GM15510 (cell line): ENCODE data around the gene OR10X1.

ENCODE experiments used
- POLR2A ChIP-seq: IDR thresholded peaks from 3 replicates; pipeline ENCODE4 v1.6.1; 2011; ENCODE audit warnings: borderline replicate concordance; ENCODE audit not compliant: insufficient read length; ENCODE audit errors: extremely low read depth

The OR10X1 gene, protein sequence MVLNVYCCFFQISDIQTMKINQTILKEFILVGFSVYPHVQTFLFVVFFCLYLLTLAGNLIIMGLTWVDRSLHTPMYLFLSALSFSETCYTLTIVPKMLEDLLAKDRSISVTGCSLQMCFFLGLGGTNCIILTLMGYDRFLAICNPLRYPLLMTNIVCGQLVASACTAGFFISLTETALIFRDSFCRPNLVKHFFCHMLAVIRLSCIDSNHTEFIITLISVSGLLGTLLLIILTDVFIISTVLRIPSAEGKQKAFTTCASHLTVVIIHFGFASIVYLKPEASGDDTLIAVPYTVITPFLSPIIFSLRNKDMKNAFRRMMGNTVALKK

DNA sequence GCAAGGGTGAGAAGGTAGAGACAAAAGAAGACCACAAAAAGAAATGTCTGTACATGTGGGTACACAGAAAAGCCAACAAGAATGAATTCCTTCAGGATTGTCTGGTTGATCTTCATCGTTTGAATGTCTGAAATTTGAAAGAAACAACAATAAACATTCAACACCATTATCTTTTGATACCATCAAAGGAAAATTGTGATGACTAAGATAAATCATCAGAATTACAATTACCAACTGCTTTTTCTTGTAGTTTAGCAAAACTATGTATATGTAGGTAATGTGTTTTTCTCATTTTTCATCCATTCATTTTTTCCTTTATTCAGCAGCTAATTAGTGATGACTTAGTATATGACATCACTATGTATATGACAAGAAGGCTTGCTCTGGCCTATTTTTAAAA lies at the start of gene OR10X1:
TSS of gene OR10X1 (minus strand) at position 167 of the 400 bp plus-strand sequence. CDS start at position 167, 0 bp downstream.
- no peak for TF ChIP-seq POLR2A

DNA sequence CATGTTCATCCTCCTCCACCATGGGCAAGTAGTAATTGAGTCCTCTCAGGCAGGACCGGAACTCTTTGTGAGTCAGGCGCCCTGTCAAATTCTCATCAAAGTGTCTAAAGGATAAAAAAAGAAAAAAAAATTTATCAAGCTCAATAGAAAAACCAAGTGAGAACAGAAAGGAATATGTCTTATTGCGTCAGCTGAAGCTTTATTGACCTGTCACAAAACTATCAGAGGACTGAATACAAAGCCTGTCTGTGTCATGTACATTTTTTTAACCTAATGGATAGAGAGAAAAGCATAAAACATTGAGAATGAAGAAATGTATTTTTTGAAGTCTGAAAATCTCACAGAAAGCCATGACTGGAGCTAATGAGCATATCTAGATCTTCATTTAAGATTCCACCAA lies 34.1 kb upstream of the OR10X1 start:
- TF ChIP-seq POLR2A = no peak

DNA sequence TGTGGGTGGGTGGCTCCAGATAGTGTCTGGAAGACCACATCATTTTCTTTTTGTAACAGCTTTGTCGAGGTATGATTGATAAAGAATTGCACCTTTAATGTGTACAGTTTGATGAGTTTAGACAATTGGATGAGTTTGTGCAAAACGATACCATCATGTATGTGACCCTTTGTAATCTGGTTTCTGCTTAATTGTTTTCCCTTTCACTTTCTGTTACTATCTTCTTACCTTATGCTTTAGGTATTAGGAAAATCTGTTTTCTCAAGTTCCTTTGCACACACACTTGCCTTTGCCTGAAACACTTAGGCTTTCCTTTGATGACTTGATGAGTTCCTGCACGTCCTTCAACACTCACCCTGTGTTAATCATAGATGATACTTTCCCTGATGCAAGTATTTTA lies 32.2 kb upstream of the OR10X1 start:
- TF ChIP-seq POLR2A = no peak

DNA sequence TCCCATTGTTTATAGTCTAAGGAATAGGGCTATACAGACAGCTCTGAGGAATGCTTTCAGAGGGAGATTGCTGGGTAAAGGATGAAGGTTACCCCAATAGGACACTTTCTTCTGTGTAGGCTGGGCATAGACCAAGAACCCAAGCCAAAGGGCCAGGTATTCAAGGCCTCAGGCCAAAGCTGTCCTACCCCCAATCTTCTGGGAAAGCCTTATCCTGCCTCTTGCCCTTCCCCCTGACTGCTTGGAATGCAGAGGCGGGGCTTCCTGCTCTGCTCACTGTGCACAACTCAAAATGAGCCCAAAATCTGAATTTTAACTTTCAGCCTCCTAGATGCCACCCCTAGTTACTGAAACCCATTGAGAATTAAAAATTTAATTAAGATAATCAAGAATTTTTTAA lies 27.6 kb upstream of the OR10X1 start:
- no peak for TF ChIP-seq POLR2A

DNA sequence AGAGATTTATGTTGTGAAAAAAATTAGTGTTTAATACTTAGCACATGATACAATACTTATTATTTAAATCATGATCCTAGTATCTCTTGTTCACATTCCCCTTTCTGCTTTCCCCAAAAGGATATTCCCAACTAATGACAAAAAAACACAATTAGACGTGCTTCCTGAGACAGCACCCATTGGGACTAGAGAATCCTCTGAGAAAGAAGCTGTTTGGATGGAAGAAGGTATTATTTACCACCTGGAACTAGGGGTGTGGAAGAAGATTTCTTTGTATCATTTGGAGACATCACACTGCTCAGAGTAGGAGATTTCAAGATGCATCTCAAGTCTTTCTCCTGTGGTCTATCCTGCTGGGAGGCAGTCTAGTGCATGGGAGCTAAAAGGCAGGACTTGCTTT lies 25.3 kb upstream of the OR10X1 start, which contains the start of gene OR10Z1:
TSS of gene OR10Z1 (plus strand) at position 301 of the 400 bp plus-strand sequence. CDS start 1,171 bp downstream, outside the sequence.
- TF ChIP-seq POLR2A = no peak

DNA sequence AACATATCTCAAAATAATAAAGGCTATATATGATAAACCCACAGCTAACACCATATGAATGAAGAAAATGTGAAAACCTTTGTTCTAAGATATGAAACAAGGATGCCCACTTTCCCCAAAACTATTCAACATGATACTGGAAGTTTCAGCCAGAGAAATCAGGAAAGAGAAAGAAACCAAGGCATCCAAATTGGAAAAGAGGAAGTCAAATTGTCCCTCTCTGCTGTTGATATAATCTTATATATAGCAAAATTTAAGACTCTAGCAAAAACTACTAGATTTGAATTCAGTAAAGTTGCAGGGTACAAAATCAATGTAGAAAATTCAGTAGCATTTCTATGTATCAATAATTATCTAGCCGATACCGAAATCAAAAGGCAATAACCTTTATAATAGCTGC lies 21.0 kb upstream of the OR10X1 start:
- TF ChIP-seq POLR2A = no peak

DNA sequence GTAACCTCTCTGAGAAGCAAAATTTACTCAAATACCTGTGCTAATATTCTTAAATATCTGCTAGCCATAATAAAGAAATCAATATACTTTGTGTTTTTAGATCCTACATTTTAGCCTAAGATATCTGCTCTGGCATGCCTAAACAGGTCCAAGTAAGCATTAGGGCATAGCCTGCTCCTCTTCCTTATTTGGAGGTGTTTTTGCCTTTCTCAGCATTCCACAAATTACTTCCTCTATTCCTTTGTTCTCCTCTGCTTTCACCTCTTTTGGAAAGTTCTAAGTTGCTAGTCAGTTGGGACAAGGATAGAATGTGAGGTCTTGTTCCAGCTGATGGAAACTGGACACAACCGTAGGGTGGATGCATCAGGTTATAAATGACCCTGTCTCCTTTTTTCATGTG lies 7.2 kb upstream of the OR10X1 start:
- no peak for TF ChIP-seq POLR2A

DNA sequence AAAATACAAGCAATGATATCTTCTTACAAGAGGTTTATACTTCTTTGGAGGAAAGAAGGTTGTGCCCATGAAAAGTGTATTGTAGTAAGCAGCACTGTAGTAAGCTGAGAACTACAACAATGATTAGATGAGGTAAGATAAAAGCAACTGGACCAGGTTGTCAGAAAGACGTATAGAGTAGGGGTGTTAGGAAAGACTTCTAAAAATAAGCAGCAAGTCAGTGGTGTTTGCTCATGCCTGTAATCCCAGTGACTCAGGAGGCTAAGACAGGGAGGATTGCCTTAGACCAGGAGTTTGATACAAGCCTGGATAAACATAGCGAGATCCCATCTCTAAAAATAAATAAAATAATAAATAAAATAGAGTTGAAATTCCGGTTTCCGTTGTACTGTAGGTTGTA lies 4.3 kb upstream of the OR10X1 start:
- TF ChIP-seq POLR2A = no peak

DNA sequence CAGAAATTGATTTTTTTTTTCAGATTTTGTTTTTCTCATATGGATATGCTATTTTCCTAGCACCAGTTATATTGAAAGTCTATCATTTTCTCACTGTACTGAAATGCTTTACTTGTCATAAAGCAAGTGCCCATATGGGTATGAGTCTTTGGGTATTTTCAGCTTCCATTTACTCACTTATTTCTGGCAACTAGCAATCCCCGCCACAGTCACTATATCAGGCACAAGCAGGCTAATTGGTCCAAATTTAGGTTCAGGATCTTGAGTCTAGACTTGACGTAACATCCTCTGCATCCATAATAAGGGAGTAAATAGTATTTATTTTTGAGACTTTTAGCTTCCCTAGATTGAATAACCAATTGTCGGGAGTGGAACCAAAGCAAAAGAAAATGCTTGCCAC lies 2.1 kb downstream of the OR10X1 start:
- no peak for TF ChIP-seq POLR2A

DNA sequence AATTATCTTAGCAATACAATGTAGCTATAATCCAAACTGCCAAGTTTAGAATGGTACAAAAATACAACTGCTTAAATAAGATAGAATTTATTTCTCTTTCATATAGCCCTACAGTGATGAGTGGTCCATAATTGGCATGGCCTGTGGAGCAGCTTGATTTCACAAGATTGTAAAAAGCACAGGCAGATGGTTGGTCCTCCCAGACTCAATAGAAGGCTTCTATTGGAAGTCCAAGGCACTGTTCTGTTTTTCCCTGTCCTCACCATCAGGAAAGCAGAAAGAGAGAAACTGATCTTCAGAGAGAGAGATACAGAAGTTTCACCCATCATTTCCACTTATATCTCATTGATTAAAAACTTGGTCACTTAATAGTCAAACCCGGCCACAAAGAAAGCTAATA lies 7.5 kb downstream of the OR10X1 start:
- TF ChIP-seq POLR2A = no peak

DNA sequence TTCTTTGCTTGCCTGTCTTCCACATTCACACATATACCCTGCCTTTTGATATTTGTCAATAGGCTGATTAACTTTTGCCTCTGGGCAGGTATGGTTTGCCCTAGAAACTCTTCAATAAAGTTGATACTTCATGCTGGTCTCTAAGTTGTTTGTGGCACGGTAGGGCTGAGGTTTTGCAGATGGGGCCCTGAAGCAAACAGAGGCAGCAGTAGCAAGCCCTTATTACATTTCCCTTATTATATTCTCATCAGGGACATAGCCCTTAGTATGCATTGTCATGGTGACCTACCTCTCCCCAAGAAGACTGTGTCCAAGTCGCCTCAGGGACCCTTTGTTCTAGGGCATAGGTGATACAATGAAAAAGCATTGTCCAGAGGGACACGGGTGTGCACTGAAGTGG lies 9.2 kb downstream of the OR10X1 start, which contains the start of gene OR6P1:
TSS of gene OR6P1 (minus strand) at position 101 of the 400 bp plus-strand sequence. CDS start 6,976 bp downstream, outside the sequence.
- no peak for TF ChIP-seq POLR2A

DNA sequence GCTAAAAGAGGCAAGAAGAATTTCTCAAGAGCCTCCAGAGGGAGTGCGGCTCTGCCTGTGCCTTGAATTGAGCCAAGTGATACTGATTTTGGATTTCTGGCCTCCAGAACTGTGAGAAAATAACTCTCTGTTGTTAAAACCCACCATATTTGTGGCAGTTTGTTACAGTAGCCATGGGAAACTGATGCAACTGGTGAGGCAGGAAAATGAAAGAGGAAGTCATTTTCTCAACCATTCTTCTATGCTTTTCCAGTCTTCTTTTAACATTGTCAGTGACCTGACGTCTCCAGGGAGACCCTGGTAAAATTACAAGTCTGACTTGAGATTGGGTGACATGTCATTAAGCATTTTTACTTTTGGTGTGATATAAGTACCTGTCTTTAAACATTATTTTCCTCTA lies 15.1 kb downstream of the OR10X1 start:
- TF ChIP-seq POLR2A = no peak

DNA sequence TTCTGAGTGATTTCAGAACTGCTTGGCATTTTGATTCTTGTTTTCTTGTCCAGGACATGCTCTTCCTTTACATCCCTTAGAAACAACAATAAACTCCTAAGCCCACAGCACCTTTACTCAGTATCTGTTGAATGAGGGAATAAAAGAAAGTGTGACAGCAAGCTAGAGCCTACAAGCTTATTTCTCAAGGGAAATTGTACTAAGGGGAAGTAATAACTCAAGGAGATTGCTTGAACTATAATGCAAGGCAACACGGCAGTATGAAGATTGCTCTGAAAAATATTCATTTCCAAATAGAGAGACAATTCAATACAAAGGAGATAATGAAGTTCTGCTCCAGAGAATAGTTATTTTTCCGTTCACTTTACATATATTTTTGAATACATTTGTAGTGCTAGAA lies 15.8 kb downstream of the OR10X1 start:
- TF ChIP-seq POLR2A = no peak

DNA sequence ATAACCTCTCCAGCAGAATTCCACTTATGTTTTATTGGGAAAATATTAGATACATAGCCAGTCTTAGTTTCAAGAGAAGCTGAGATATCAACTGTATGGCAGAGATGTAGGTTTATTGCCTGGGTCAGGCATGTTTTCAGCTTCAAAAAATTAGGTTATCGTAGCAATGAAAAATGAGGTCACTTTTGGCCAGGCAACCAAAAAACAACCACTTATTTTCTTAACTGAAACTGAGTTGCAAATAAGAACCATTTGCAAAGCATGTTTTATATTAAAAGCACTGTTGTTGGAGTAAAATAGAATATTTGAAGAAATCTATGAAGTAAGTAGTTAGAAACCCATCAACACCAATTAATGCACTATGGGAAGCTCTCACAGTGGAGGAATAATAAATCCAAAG lies 20.0 kb downstream of the OR10X1 start:
- TF ChIP-seq POLR2A = no peak

DNA sequence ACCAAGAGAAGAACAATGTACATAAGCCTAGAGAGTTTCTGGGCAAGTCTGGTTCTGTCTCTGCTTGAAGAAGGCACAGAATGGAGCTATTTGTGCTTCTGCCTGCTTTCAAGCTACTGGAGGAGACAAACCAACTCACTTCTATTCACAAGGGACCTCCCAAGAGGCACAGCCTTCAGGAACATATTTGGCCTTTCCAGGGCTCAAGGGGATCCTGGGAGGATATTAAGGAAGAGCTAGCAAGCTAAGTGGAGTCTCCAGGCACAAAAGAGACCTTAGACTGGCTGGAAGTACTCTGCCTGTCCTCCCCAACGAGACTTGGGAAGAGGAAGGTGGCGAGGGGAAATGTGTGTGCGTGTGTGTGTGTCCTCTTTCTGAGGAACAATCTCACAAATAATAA lies 25.3 kb downstream of the OR10X1 start, which contains the start of gene OR6Y1:
TSS of gene OR6Y1 (minus strand) at position 54 of the 400 bp plus-strand sequence. CDS start 6,300 bp downstream, outside the sequence.
- no peak for TF ChIP-seq POLR2A

DNA sequence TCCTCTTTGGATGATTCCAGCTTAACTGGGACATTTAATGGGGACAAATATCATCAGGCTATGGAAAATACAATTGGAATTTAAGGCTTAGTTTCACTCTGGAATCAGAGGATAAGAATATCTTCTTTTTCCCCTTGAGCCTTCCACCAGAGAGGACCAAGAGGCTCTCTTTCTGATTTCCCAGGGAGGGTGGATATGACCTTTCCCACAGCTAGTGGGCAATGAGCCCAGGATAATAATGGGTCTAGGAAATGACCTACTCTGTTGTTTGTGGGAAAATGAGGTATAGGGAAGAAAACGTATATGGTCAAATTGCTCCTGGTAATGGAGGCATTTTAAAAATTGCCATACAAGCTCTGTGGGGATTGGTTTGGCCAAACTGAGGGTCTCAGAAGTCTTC lies 27.4 kb downstream of the OR10X1 start:
- no peak for TF ChIP-seq POLR2A
